Esophagus muscularis mucosa (tissue), 4 donors: ENCODE measurements around the gene CCDC82. TPM values are rescaled to one million over a fixed set of nuclear protein-coding genes. Genes with fewer than 3 reads are reported as not detected.
A peak's percentile ranks its signal among the peaks of the same experiment; 100 is the strongest.

Experiments
- DNase-seq: peaks from one replicate; pipeline ENCODE4 v3.0.0-alpha.2; 2017; ENCODE audit errors: extremely low spot score
- H3K27ac ChIP-seq, 4 donors: fragments of 200-600 bp; sonication (generic); replicated peaks in 1 of 4; 1 replicate in 3 of 4; 2 replicates in 1 of 4; pipeline ENCODE4 v1.5.1; 2016 to 2019; ENCODE audit warnings: mild to moderate bottlenecking in 1 of 4
- H3K27me3 ChIP-seq, 4 donors: fragments of 200-600 bp; sonication (generic); one replicate each; pipeline versions ENCODE4 v1.5.1 to v1.6.0; 2016 to 2019
- H3K36me3 ChIP-seq, 4 donors: fragments of 200-600 bp; sonication (generic); one replicate each; pipeline ENCODE4 v1.5.1; 2016 to 2019
- H3K4me1 ChIP-seq, 4 donors: fragments of 200-600 bp; sonication (generic); one replicate each; pipeline ENCODE4 v1.5.1; 2016 to 2019
- H3K4me3 ChIP-seq, 4 donors: fragments of 200-600 bp; sonication (generic); 1 replicate in 2 of 4; 2 replicates in 2 of 4; pipeline ENCODE4 v1.5.1; 2016 to 2019; ENCODE audit warnings: mild to moderate bottlenecking in 4 of 4, moderate library complexity in 1 of 4
- H3K9me3 ChIP-seq, 4 donors: fragments of 200-600 bp; sonication (generic); 1 replicate in 3 of 4; 2 replicates in 1 of 4; pipeline ENCODE4 v1.5.1; 2016 to 2019
- CTCF ChIP-seq, 3 experiments: fragments of 200-600 bp in 2 of 3; fragments of 450-650 bp in 1 of 3; sonication (generic) in 2 of 3; IDR thresholded peaks; one replicate each; pipeline ENCODE4 v1.5.1; 2017 to 2019; ENCODE audit warnings: antibody characterized with exemption in 3 of 3, mild to moderate bottlenecking in 2 of 3, moderate library complexity in 1 of 3
- EP300 ChIP-seq: sonication (generic); formaldehyde crosslinking; IDR thresholded peaks from one replicate; pipeline ENCODE4 v1.6.1; 2017; ENCODE audit warnings: antibody characterized with exemption
- POLR2A ChIP-seq: fragments of 450-650 bp; IDR thresholded peaks from one replicate; pipeline ENCODE4 v1.6.1; 2017; ENCODE audit warnings: antibody characterized with exemption, moderate library complexity, mild to moderate bottlenecking, low read depth
- POLR2AphosphoS5 ChIP-seq, 2 donors: sonication (generic); formaldehyde crosslinking; IDR thresholded peaks; one replicate each; pipeline ENCODE4 v1.6.1; 2017; ENCODE audit warnings: antibody characterized with exemption in 2 of 2
- WGBS: methylation state at CpG from one replicate; pipeline ENCODE4 v1.1.5; 2018; 5-methylcytosine and 5-hydroxymethylcytosine counted together
- intact Hi-C: fragments of 100-400 bp; cut with DNase I; formaldehyde crosslinking; loops from one replicate; pipeline ENCODE4 v1.15.1; 2023
- total RNA-seq, 4 donors: library from RNA; depleted of rRNA; stranded (reverse); fragments of >200 nt; gene quantifications; one replicate each; pipeline versions ENCODE4 v1.1.0 to v1.2.1, GENCODE V29; 2016

CCDC82 gene
- total RNA-seq, 4 donors from 2014 or later: 12.3 to 23.3 (median 14.7) TPM

GRCh38 chr11:96306933-96307775 is 82.6 kb downstream of the CCDC82 start:
- TF ChIP-seq POLR2AphosphoS5 (IDR thresholded peaks at IDR 0.05) (peak; percentile 41 to 67), EP300 (no peak), POLR2A (no peak)

GRCh38 chr11:96306600-96306932 is 83.1 kb downstream of the CCDC82 start:
- intact Hi-C loops: no loop called here
- peak overlapping the region; percentile 38 to 46 (median 41) for H3K4me3 ChIP-seq
- TF ChIP-seq EP300 (no peak), CTCF (IDR thresholded peaks at IDR 0.05) (no peak), POLR2A (no peak), POLR2AphosphoS5 (IDR thresholded peaks at IDR 0.05) (no peak)

More at GRCh38 chr11:96306933-96307775, 82.6 kb downstream of the CCDC82 start:
- 16% methylated on average over 10 of the region's 10 CpGs for WGBS
- intact Hi-C loops: no loop called here
- peaks cover 58 to 98% (median 93%) of the 10 kb centered on the region in 4 donors for H3K4me1 ChIP-seq
- H3K27ac ChIP-seq: peak overlapping the region; percentile 75 to 84 (median 78)
- H3K36me3 ChIP-seq: no peaks in the 10 kb centered on the region
- no peaks in the 10 kb centered on the region for H3K9me3 ChIP-seq
- H3K4me3 ChIP-seq: peak overlapping the region; percentile 38 to 46 (median 41)
- DNase-seq: peak; percentile 95
- no peaks in the 10 kb centered on the region for H3K27me3 ChIP-seq

GRCh38 chr11:96306071-96306470 is 83.6 kb downstream of the CCDC82 start:
- DNase-seq: no peak
- Histone ChIP-seq H3K36me3 (no peaks in the 10 kb centered on the region), H3K9me3 (no peaks in the 10 kb centered on the region), H3K4me3 (no peak overlapping the region), H3K27me3 (no peaks in the 10 kb centered on the region), H3K4me1 (peaks cover 53 to 91% (median 84%) of the 10 kb centered on the region in 4 donors), H3K27ac (peak overlapping the region; percentile 75 to 84 (median 78))
- intact Hi-C loops: no loop called here
- 57% methylated on average over 1 of the region's 1 CpG for WGBS
- TF ChIP-seq POLR2A: no peak
- TF ChIP-seq POLR2AphosphoS5 (IDR thresholded peaks at IDR 0.05): no peak
- TF ChIP-seq CTCF (IDR thresholded peaks at IDR 0.05): no peak

More at GRCh38 chr11:96306600-96306932, 83.1 kb downstream of the CCDC82 start:
- Histone ChIP-seq H3K27me3 (no peaks in the 10 kb centered on the region), H3K9me3 (no peaks in the 10 kb centered on the region), H3K36me3 (no peaks in the 10 kb centered on the region), H3K4me1 (peaks cover 57 to 96% (median 89%) of the 10 kb centered on the region in 4 donors), H3K27ac (peak overlapping the region; percentile 75 to 84 (median 78))
- no peak for DNase-seq
- 5% methylated on average over 3 of the region's 3 CpGs for WGBS

GRCh38 chr11:96303980-96304379 is 85.7 kb downstream of the CCDC82 start:
- intact Hi-C loops: no loop called here

More at GRCh38 chr11:96303980-96304379, 85.7 kb downstream of the CCDC82 start:
- H3K4me3 ChIP-seq: no peak overlapping the region
- H3K27me3 ChIP-seq: no peaks in the 10 kb centered on the region
- H3K36me3 ChIP-seq: no peaks in the 10 kb centered on the region
- no peak for TF ChIP-seq POLR2AphosphoS5 (IDR thresholded peaks at IDR 0.05)
- no peak for TF ChIP-seq EP300
- TF ChIP-seq POLR2A: no peak
- no peak for TF ChIP-seq CTCF (IDR thresholded peaks at IDR 0.05)
- WGBS: 78% methylated on average over 3 of the region's 3 CpGs
- no peaks in the 10 kb centered on the region for H3K9me3 ChIP-seq
- peaks cover 55 to 88% (median 69%) of the 10 kb centered on the region in 4 donors for H3K4me1 ChIP-seq
- no peak for DNase-seq
- H3K27ac ChIP-seq: no peak overlapping the region
